ENCODE data around the gene ASCC1.

- TF ChIP-seq CTCF (conservative IDR thresholded peaks at IDR 0.05; ENCODE audit: low read depth, low read length) (no peak), EZH2 (IDR thresholded peaks at IDR 0.05; ENCODE audit: borderline replicate concordance, low read depth, low read length, poor library complexity, severe bottlenecking) (no peak)
Observed at GRCh38 chr10:72255977-72256729, 40.1 kb upstream of the ASCC1 start.
